ENCODE measurements around the gene ATPAF1.

GRCh38 chr1:46638921-46639320, 29.2 kb downstream of the ATPAF1 start:
- TF ChIP-seq POU2F2 (IDR thresholded peaks at IDR 0.05; ENCODE audit: low read depth, low read length) (no peak), POLR2A (IDR thresholded peaks at IDR 0.05; ENCODE audit: low read depth, low read length) (no peak), POLR2AphosphoS5 (IDR thresholded peaks at IDR 0.05; ENCODE audit: low read depth, low read length) (no peak)

All from GM12891 (cell line).